Left colon (tissue), 2 donors: ENCODE measurements around the gene FRS3. TPM values are rescaled to one million over a fixed set of nuclear protein-coding genes. Genes with fewer than 3 reads are reported as not detected.

Source experiments
- ATAC-seq: fragments of 200-7000 bp; cut with Tn5 transposase; one replicate; pipeline ENCODE4 v1.9.1; 2020; ENCODE audit warnings: mild to moderate bottlenecking, moderate library complexity
- DNase-seq, 2 donors: peaks; one replicate each; pipeline ENCODE4 v3.0.0-alpha.2; 2020
- intact Hi-C, 2 donors: fragments of 100-400 bp; cut with DNase I in 1 of 2; cut with micrococcal nuclease in 1 of 2; formaldehyde crosslinking; loops; one replicate each; pipeline versions ENCODE4 v1.11.2 to v1.14.0; 2022; cut with DNase I, micrococcal nuclease
- total RNA-seq, 2 donors: library from RNA; stranded (reverse); fragmentation: NEBNext Ultra II Directional; extraction: Animal tissue kit (Norgen Biotek cat#: 25700); gene quantifications; one replicate each; pipeline ENCODE4 v1.2.1, GENCODE V29; 2021
- donor health status: DM: no; HTN: no; CAD: no.
- donor health status: DM: yes; HTN: yes; CAD: no.

Gene FRS3
- total RNA-seq, 2 donors from 2014 or later = 3.3 to 4.4 TPM

GRCh38 chr6:41720783-41721182 is 58.9 kb downstream of the FRS3 start:
- ATAC-seq = no peak

GRCh38 chr6:41720262-41720620 is 59.5 kb downstream of the FRS3 start:
- peak; percentile 8 for ATAC-seq
- intact Hi-C loops = no loop called here
- DNase-seq = no peak

More at GRCh38 chr6:41720783-41721182, 58.9 kb downstream of the FRS3 start:
- intact Hi-C loops = no loop called here
- DNase-seq = no peak

Other genes starting within 250 kb of the FRS3 start
- gene FOXP4, start 233.5 kb downstream of the FRS3 start, total RNA-seq = 10 to 100 TPM; 38.6 to 39.4 TPM
- gene MDFI, start 141.4 kb downstream of the FRS3 start, total RNA-seq = 1 to 10 TPM; 1.1 to 1.6 TPM
- gene TFEB, start 44.3 kb downstream of the FRS3 start, total RNA-seq = 10 to 100 TPM; 24.3 to 29.7 TPM
- not detected for gene PGC, start 32.5 kb downstream of the FRS3 start, total RNA-seq
- gene PRICKLE4, start 882 bp upstream of the FRS3 start, total RNA-seq = 1 to 10 TPM; 4.7 to 6.7 TPM
- gene TOMM6, start 7.8 kb upstream of the FRS3 start, total RNA-seq = 10 to 100 TPM; 97.1 to 98.4 TPM
- 1 to 10 TPM; 2.1 to 2.9 TPM for gene USP49, start 115.5 kb upstream of the FRS3 start, total RNA-seq
- gene MED20, start 141.2 kb upstream of the FRS3 start, total RNA-seq = 10 to 100 TPM; 18.5 to 18.8 TPM
- gene BYSL, start 141.6 kb upstream of the FRS3 start, total RNA-seq = 10 to 100 TPM in 1 of 2 donors, 1 to 10 TPM in 1; 8.8 to 10.3 TPM
- gene CCND3, start 161.9 kb upstream of the FRS3 start, total RNA-seq = 10 to 100 TPM; 64.0 to 68.4 TPM